ENCODE data around the gene AP3S2. TPM values are rescaled to one million over a fixed set of nuclear protein-coding genes. Genes with fewer than 3 reads are reported as not detected.
A peak's percentile ranks its signal among the peaks of the same experiment; 100 is the strongest.
"Not testable (repeated sequence)": the region's sequence is repeated elsewhere in the genome, so short reads cannot be mapped to it uniquely, and the experiment has no call there.

The AP3S2 gene
- total RNA-seq, 1 experiment from 2014 or later = 35.7 TPM

- ChIA-PET POLR2A (no interaction called here), CTCF (interaction anchor here (0.6 to 3.5 kb wide), 23 partner anchors 9 to 361 kb away, joined by 3 to 49 read pairs (median 4); partner anchors contain the start of genes MESP1, MESP2 and TTLL13)
- TF ChIP-seq ZNF219 (CRISPR knock-in tag; IDR thresholded peaks at IDR 0.05; ENCODE audit: borderline replicate concordance) (no peak), CBFB (CRISPR knock-in tag; IDR thresholded peaks at IDR 0.05; ENCODE audit: low read depth) (no peak), NFATC4 (CRISPR knock-in tag; IDR thresholded peaks at IDR 0.05) (no peak), JAZF1 (CRISPR knock-in tag; IDR thresholded peaks at IDR 0.05) (no peak)
- DNase-seq (ENCODE audit: low spot score) = no peak
- Mint-ChIP-seq H3K27me3 (ENCODE audit: low read depth) (no peaks in the 10 kb centered on the region), H3K4me3 (no peak overlapping the region), H3K9me3 (no peaks in the 10 kb centered on the region), H3K4me1 (peaks cover 6% of the 10 kb centered on the region), H3K27ac (no peak overlapping the region), H3K36me3 (peaks cover 25% of the 10 kb centered on the region)
- ATAC-seq = peak; percentile 24; the same call in 1 of the 2 replicates
Measured at GRCh38 chr15:89888214-89888804, 5.5 kb downstream of the AP3S2 start.

DNA sequence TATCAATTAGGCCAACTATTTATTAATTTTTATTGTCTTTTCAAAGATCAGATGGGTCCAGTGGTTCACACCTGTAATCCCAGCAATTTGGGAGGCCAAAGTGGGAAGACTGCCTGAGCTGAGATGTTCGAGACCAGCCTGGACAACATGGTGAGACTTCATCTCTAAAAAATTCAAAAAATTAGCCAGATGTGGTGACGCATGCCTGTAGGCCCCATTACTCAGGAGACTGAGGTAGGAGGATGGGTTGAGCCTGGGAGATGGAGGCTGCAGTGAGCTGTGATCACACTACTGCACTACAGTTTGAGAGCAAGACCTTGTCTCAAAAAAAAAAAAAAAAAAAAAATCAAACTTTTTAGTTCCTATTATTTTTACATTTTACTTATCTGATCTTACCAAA is 8.2 kb downstream of the AP3S2 start:
- ATAC-seq (no peak), DNase-seq (ENCODE audit: low spot score) (no peak)
- POLR2A ChIA-PET = no interaction called here
- no peak overlapping the region for H3K4me3 Mint-ChIP-seq
- H3K36me3 Mint-ChIP-seq = peaks cover 27% of the 10 kb centered on the region
- no peaks in the 10 kb centered on the region for H3K4me1 Mint-ChIP-seq
- no peaks in the 10 kb centered on the region for H3K9me3 Mint-ChIP-seq
- CTCF ChIA-PET = no interaction called here
- no peaks in the 10 kb centered on the region for H3K27me3 Mint-ChIP-seq (ENCODE audit: low read depth)
- no peak for TF ChIP-seq NFATC4 (CRISPR knock-in tag; IDR thresholded peaks at IDR 0.05)
- TF ChIP-seq PRDM15 (CRISPR knock-in tag; IDR thresholded peaks at IDR 0.05) = no peak
- TF ChIP-seq, protein P1, sequence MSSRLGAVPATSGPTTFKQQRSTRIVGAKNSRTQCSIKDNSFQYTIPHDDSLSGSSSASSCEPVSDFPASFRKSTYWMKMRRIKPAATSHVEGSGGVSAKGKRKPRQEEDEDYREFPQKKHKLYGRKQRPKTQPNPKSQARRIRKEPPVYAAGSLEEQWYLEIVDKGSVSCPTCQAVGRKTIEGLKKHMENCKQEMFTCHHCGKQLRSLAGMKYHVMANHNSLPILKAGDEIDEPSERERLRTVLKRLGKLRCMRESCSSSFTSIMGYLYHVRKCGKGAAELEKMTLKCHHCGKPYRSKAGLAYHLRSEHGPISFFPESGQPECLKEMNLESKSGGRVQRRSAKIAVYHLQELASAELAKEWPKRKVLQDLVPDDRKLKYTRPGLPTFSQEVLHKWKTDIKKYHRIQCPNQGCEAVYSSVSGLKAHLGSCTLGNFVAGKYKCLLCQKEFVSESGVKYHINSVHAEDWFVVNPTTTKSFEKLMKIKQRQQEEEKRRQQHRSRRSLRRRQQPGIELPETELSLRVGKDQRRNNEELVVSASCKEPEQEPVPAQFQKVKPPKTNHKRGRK (CRISPR knock-in tag; IDR thresholded peaks at IDR 0.05; ENCODE audit: borderline replicate concordance) = no peak
- H3K27ac Mint-ChIP-seq = no peak overlapping the region

DNA sequence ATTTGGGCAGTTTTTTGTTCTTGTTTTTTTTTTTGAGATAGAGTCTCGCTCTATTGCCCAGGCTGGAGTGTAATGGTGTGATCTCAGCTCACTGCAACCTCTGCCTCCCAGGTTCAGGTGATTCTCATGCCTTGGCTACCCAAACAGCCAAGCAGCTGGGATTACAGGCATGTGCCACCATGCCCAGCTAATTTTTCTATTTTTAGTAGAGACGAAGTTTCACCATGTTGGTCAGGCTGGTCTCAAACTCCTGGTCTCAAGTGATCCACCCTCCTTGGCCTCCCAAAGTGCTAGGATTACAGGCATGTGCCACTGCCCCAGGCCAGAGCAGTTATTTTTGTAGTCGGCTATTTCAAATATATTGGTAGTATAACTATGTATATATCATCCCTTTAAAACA is 8.6 kb downstream of the AP3S2 start:
- POLR2A ChIA-PET, ATAC-seq: not testable (repeated sequence)

DNA sequence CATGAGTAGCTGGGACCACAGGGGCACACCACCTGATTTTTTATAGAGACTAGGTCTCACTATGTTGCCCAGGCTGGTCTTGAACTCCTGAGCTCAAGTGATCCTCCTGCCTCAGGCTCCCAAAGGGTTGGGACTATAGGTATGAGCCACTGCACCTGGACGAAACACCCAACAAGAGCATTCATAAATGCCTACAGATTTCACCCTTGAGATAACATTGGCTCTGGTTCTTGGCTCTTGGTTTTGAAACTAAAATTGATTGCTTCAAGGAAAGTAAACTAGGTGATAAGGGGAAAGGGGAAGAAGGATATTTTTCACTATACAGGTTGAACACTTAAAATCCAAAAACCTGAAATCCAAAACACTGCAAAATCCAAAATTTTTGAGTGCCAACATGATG is 10.3 kb downstream of the AP3S2 start:
- ATAC-seq (no peak), DNase-seq (ENCODE audit: low spot score) (no peak)
- CTCF ChIA-PET = interaction anchor here (1.0 to 1.5 kb wide), 3 partner anchors 9 to 122 kb away, joined by 3 to 4 read pairs (median 3); no protein-coding TSS in a partner anchor
- H3K9me3 Mint-ChIP-seq = no peaks in the 10 kb centered on the region
- no peak overlapping the region for H3K27ac Mint-ChIP-seq
- no peak overlapping the region for H3K4me3 Mint-ChIP-seq
- no peaks in the 10 kb centered on the region for H3K4me1 Mint-ChIP-seq
- POLR2A ChIA-PET = no interaction called here
- no peaks in the 10 kb centered on the region for H3K27me3 Mint-ChIP-seq (ENCODE audit: low read depth)
- TF ChIP-seq SP1 (CRISPR knock-in tag; conservative IDR thresholded peaks at IDR 0.05) (no peak), NFE2L1 (CRISPR knock-in tag; IDR thresholded peaks at IDR 0.05) (no peak), SMAD4 (CRISPR knock-in tag; IDR thresholded peaks at IDR 0.05) (no peak), CREB1 (CRISPR knock-in tag; IDR thresholded peaks at IDR 0.05) (no peak), ZSCAN18 (CRISPR knock-in tag; IDR thresholded peaks at IDR 0.05) (no peak), JUN (CRISPR knock-in tag; IDR thresholded peaks at IDR 0.05) (no peak), EMX1 (CRISPR knock-in tag; IDR thresholded peaks at IDR 0.05) (no peak), ZNF138 (CRISPR knock-in tag; conservative IDR thresholded peaks at IDR 0.05) (no peak), ZNF281 (CRISPR knock-in tag; IDR thresholded peaks at IDR 0.05) (no peak)
- TF ChIP-seq, protein P2, sequence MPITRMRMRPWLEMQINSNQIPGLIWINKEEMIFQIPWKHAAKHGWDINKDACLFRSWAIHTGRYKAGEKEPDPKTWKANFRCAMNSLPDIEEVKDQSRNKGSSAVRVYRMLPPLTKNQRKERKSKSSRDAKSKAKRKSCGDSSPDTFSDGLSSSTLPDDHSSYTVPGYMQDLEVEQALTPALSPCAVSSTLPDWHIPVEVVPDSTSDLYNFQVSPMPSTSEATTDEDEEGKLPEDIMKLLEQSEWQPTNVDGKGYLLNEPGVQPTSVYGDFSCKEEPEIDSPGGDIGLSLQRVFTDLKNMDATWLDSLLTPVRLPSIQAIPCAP (CRISPR knock-in tag; IDR thresholded peaks at IDR 0.05) = no peak
- TF ChIP-seq, protein P3, sequence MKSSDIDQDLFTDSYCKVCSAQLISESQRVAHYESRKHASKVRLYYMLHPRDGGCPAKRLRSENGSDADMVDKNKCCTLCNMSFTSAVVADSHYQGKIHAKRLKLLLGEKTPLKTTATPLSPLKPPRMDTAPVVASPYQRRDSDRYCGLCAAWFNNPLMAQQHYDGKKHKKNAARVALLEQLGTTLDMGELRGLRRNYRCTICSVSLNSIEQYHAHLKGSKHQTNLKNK (CRISPR knock-in tag; IDR thresholded peaks at IDR 0.05) = no peak
- peaks cover 21% of the 10 kb centered on the region for H3K36me3 Mint-ChIP-seq

More for the DNA sequence above, 8.6 kb downstream of the AP3S2 start:
- H3K27me3 Mint-ChIP-seq (ENCODE audit: low read depth); H3K9me3 Mint-ChIP-seq; H3K4me1 Mint-ChIP-seq; H3K27ac Mint-ChIP-seq; CTCF ChIA-PET; H3K4me3 Mint-ChIP-seq; DNase-seq (ENCODE audit: low spot score): not testable (repeated sequence)
- peaks cover 27% of the 10 kb centered on the region for H3K36me3 Mint-ChIP-seq
